HG02885 (cell line): ENCODE measurements around the gene CUX1.
"Not testable (repeated sequence)": the region's sequence is repeated elsewhere in the genome, so short reads cannot be mapped to it uniquely, and the experiment has no call there.

Source experiments
- ATAC-seq: cut with Tn5 transposase; IDR thresholded peaks from one replicate; pipeline ENCODE4 v1.9.1; 2021; ENCODE audit warnings: mild to moderate bottlenecking; ENCODE audit not compliant: unreplicated experiment, poor library complexity

Gene CUX1

GRCh38 chr7:101888564-101888963, 71.1 kb downstream of the CUX1 start:
- ATAC-seq, result not testable (repeated sequence)

- no peak for ATAC-seq
These were observed 73.5 kb downstream of the CUX1 start for GRCh38 chr7:101890749-101891523.

GRCh38 chr7:101891936-101892640, 74.7 kb downstream of the CUX1 start:
- ATAC-seq, result no peak

GRCh38 chr7:101893341-101894082, 76.1 kb downstream of the CUX1 start:
- no peak for ATAC-seq

GRCh38 chr7:101896316-101896715, 78.9 kb downstream of the CUX1 start:
- ATAC-seq, result no peak

- ATAC-seq, result no peak
These were observed 79.5 kb downstream of the CUX1 start for GRCh38 chr7:101896941-101897340.

GRCh38 chr7:101898106-101898505, 80.7 kb downstream of the CUX1 start:
- no peak for ATAC-seq

- ATAC-seq, result no peak
These were observed 82.2 kb downstream of the CUX1 start for GRCh38 chr7:101899616-101900015.

- ATAC-seq, result no peak
These were observed 82.7 kb downstream of the CUX1 start for GRCh38 chr7:101900103-101900502.

GRCh38 chr7:101901661-101902491, 84.5 kb downstream of the CUX1 start:
- ATAC-seq, result no peak

- no peak for ATAC-seq
These were observed 85.5 kb downstream of the CUX1 start for GRCh38 chr7:101902680-101903514.

GRCh38 chr7:101903515-101903868, 86.1 kb downstream of the CUX1 start:
- no peak for ATAC-seq

GRCh38 chr7:101904019-101904418, 86.6 kb downstream of the CUX1 start:
- no peak for ATAC-seq

- ATAC-seq, result no peak
These were observed 87.9 kb downstream of the CUX1 start for GRCh38 chr7:101905203-101905865.

- no peak for ATAC-seq
These were observed 89.1 kb downstream of the CUX1 start for GRCh38 chr7:101906291-101907240.

- ATAC-seq, result no peak
These were observed 93.8 kb downstream of the CUX1 start for GRCh38 chr7:101910991-101911799.
